ENCODE measurements around the gene SP3.

Gene SP3

DNA sequence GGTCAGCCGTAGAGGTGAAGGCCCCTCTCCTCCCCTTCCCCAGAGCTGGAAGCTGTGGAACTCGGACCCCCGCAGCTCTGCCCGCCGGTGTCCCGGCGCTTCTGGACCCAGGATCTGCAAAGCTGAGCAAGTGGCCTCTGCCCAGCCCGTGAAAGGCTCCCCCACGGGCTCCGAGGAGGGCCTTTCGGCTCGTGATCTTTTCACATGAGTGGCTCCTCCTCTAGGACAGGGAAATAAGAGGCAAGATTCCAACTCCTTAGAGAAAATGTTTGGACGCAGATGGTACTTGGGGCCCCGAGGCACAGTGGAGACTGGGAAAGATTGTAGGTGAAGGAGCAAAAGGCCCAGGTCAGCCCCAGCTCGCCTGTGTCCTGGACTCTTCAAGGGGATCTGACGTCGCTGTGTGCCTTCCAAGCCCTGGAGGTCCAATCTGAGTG is 48.2 kb upstream of the SP3 start:
- Histone ChIP-seq H3K36me3 (ENCODE audit: control insufficient read depth, low read length) (no peaks in the 10 kb centered on the region), H4K20me1 (ENCODE audit: control insufficient read depth, insufficient read depth, low read depth, low read length) (no peaks in the 10 kb centered on the region), H3K9me3 (ENCODE audit: control insufficient read depth, insufficient read depth, low read length) (no peaks in the 10 kb centered on the region), H3K9me2 (replicated peaks; ENCODE audit: control insufficient read depth, low read length) (no peaks in the 10 kb centered on the region), H3K4me3 (ENCODE audit: low read length) (peak overlapping the region; percentile 41; the same call in 1 of the 2 replicates), H3K27ac (ENCODE audit: low read depth, low read length) (no peak overlapping the region), H3K4me1 (ENCODE audit: control insufficient read depth, low read length) (no peaks in the 10 kb centered on the region), H3K27me3 (ENCODE audit: control insufficient read depth, low read length) (no peaks in the 10 kb centered on the region), H3K4me2 (ENCODE audit: low read length) (peak overlapping the region; percentile 48), H3F3A (ENCODE audit: control insufficient read depth, insufficient read depth) (no peaks in the 10 kb centered on the region), H3K79me2 (ENCODE audit: control insufficient read depth, low read length) (no peaks in the 10 kb centered on the region)
- TF ChIP-seq EZH2phosphoT487 (IDR thresholded peaks at IDR 0.05; ENCODE audit: borderline replicate concordance, low read length): no peak
- TF ChIP-seq, protein P1, sequence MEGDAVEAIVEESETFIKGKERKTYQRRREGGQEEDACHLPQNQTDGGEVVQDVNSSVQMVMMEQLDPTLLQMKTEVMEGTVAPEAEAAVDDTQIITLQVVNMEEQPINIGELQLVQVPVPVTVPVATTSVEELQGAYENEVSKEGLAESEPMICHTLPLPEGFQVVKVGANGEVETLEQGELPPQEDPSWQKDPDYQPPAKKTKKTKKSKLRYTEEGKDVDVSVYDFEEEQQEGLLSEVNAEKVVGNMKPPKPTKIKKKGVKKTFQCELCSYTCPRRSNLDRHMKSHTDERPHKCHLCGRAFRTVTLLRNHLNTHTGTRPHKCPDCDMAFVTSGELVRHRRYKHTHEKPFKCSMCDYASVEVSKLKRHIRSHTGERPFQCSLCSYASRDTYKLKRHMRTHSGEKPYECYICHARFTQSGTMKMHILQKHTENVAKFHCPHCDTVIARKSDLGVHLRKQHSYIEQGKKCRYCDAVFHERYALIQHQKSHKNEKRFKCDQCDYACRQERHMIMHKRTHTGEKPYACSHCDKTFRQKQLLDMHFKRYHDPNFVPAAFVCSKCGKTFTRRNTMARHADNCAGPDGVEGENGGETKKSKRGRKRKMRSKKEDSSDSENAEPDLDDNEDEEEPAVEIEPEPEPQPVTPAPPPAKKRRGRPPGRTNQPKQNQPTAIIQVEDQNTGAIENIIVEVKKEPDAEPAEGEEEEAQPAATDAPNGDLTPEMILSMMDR (IDR thresholded peaks at IDR 0.05; ENCODE audit: low read depth, low read length, poor library complexity, severe bottlenecking): no peak

DNA sequence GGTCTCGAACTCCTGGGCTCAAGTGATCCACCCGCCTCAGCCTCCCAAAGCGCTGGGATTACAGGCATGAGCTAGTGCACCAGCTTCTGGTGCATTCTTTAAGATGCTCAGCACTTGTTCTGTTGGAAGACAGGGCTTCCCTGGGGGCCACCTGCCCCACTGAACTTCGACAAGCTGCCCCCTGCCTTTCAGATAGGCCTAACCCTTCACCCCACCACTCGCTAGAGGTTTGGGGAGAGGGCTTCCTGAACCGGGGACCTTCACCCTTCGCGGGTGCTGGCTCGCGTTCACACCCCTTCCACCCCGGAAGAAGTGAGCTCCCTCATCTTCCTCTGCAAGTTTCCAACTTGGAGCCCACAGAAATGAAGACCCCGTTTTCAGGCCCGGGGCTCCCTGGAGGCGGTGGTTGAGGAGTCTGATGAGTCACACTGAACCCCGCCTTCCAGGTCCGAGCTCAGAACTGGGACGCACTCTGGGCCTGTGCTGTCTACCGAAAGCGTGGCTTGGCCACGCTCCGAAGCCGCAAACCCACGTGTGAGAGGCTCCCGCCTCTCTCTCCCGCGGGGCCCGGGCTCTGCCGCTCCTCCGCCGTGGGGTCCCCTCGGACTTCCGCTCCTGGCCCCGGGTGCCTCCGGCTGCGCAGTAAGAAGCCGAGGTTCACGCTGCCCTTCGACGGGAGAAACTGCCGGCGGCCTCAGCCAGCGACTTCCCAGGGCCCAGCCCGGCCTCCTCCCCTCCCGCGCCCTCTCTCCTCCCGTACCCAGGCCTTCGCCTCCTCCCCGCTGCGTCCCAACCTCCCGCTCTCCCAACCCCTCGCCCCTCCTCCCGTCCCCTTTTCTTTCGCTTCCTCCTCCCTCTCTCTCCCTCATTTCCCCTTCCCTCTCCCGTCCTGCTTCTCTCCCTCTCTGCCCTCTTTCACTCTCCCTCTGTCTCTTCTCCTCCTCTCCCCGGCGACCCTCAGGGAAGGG is 47.5 kb upstream of the SP3 start:
- TF ChIP-seq, protein P1 (IDR thresholded peaks at IDR 0.05; ENCODE audit: low read depth, low read length, poor library complexity, severe bottlenecking): no peak
- no peaks in the 10 kb centered on the region for H3K27me3 ChIP-seq (ENCODE audit: control insufficient read depth, low read length)
- H3K4me2 ChIP-seq (ENCODE audit: low read length): peak overlapping the region; percentile 48
- no peak overlapping the region for H3K27ac ChIP-seq (ENCODE audit: low read depth, low read length)
- no peaks in the 10 kb centered on the region for H3K4me1 ChIP-seq (ENCODE audit: control insufficient read depth, low read length)
- no peaks in the 10 kb centered on the region for H3K9me3 ChIP-seq (ENCODE audit: control insufficient read depth, insufficient read depth, low read length)
- no peaks in the 10 kb centered on the region for H3K36me3 ChIP-seq (ENCODE audit: control insufficient read depth, low read length)
- H3K9me2 ChIP-seq (replicated peaks; ENCODE audit: control insufficient read depth, low read length): no peaks in the 10 kb centered on the region
- H3K79me2 ChIP-seq (ENCODE audit: control insufficient read depth, low read length): no peaks in the 10 kb centered on the region
- no peaks in the 10 kb centered on the region for H3F3A ChIP-seq (ENCODE audit: control insufficient read depth, insufficient read depth)
- no peaks in the 10 kb centered on the region for H4K20me1 ChIP-seq (ENCODE audit: control insufficient read depth, insufficient read depth, low read depth, low read length)
- peak overlapping the region; percentile 41 for H3K4me3 ChIP-seq (ENCODE audit: low read length)

DNA sequence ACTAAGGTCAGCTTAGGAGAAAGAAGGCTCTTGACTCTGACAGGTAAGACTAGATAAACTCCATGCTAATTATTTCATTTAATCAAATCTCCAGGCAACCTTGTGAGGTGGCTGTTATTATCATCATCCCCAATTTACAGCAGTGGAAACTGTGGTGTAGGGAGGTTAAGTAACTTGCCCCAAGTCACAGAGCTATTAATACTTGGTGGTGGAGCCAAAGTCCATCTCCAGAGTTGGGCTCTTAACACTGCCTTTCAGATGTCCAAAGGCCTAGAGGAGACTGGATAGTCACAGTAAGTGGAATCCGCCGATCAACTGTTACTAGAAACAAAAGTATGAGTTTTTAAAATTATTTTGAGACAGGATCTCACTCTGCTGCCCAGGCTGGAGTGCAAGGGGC is 46.6 kb upstream of the SP3 start:
- H3K4me1 ChIP-seq (ENCODE audit: control insufficient read depth, low read length): no peaks in the 10 kb centered on the region
- no peak overlapping the region for H3K4me3 ChIP-seq (ENCODE audit: low read length)
- H4K20me1 ChIP-seq (ENCODE audit: control insufficient read depth, insufficient read depth, low read depth, low read length): no peaks in the 10 kb centered on the region
- no peaks in the 10 kb centered on the region for H3K27me3 ChIP-seq (ENCODE audit: control insufficient read depth, low read length)
- H3K79me2 ChIP-seq (ENCODE audit: control insufficient read depth, low read length): no peaks in the 10 kb centered on the region
- H3K9me2 ChIP-seq (replicated peaks; ENCODE audit: control insufficient read depth, low read length): no peaks in the 10 kb centered on the region
- no peak for TF ChIP-seq EZH2phosphoT487 (IDR thresholded peaks at IDR 0.05; ENCODE audit: borderline replicate concordance, low read length)
- TF ChIP-seq, protein P1 (IDR thresholded peaks at IDR 0.05; ENCODE audit: low read depth, low read length, poor library complexity, severe bottlenecking): no peak
- H3K4me2 ChIP-seq (ENCODE audit: low read length): no peak overlapping the region
- no peaks in the 10 kb centered on the region for H3F3A ChIP-seq (ENCODE audit: control insufficient read depth, insufficient read depth)
- H3K27ac ChIP-seq (ENCODE audit: low read depth, low read length): no peak overlapping the region
- H3K36me3 ChIP-seq (ENCODE audit: control insufficient read depth, low read length): no peaks in the 10 kb centered on the region
- H3K9me3 ChIP-seq (ENCODE audit: control insufficient read depth, insufficient read depth, low read length): no peaks in the 10 kb centered on the region
